GM21526 (cell line): ENCODE data around the gene RAB33A.

Source experiments
- ATAC-seq: cut with Tn5 transposase; IDR thresholded peaks from one replicate; pipeline ENCODE4 v1.9.1; 2021; ENCODE audit warnings: moderate library complexity; ENCODE audit not compliant: unreplicated experiment, low FRiP score

The RAB33A gene

DNA sequence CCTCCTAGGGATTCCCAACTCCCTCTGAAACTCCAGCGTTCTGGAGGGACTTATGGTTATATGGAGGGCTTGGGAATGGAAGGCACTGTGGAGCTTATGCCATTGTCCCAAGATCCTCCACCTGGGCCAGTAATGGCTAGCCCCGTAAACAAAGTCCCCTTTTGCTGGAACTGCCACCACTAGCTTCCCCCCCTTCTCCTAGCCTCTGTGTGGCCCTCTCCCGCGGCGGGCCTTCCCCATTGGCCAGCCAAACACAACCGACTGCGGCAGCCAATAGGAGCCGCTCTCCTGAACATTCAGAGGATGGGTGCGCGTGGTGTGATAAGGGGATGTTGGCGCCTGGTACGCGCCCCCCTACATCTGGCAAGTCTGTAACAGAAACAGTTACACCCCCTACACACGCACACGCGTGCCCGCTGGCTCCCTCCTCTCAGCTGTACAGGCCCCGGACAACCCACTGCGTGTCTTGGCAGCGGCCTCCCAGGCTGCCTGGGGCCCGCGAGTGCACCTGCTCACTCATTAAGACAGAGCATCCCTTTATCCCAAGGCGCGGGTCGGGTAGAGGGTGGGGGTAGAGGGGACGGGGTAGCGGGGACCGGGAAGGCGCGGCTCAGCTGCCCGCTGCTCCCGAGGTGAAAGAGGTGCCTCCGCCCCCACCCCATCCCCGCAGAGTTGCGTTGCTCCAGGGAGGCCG is 863 bp upstream of the RAB33A start:
- peak; percentile 77 for ATAC-seq

DNA sequence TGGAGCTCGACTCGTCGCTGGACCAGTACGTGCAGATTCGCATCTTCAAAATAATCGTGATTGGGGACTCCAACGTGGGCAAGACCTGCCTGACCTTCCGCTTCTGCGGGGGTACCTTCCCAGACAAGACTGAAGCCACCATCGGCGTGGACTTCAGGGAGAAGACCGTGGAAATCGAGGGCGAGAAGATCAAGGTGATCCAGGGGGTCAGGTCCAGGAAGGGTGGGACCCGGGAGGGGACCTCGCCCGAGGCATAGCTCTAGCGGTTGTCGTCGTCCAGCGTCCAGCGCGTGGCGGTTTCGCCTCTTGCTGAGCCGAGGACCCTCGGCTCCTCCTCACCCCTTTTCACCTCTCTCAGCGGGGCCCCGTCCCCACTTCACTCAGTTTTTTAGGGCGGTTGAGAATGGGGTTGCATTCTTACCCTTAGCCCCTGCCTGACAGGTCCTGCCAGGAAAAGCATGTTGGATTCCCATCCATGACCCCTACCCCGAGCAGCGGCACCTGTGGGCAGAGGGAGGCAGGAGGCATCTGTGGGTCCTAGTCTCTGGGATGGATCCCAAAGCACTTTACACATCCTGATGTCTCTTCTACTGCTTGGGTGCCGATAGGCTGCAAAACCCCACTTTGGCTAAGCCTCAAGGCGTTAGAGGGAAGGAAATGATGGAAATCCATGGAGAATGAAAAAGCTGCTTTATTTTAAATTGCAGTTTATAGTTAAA is 524 bp downstream of the RAB33A start:
- ATAC-seq: no peak

DNA sequence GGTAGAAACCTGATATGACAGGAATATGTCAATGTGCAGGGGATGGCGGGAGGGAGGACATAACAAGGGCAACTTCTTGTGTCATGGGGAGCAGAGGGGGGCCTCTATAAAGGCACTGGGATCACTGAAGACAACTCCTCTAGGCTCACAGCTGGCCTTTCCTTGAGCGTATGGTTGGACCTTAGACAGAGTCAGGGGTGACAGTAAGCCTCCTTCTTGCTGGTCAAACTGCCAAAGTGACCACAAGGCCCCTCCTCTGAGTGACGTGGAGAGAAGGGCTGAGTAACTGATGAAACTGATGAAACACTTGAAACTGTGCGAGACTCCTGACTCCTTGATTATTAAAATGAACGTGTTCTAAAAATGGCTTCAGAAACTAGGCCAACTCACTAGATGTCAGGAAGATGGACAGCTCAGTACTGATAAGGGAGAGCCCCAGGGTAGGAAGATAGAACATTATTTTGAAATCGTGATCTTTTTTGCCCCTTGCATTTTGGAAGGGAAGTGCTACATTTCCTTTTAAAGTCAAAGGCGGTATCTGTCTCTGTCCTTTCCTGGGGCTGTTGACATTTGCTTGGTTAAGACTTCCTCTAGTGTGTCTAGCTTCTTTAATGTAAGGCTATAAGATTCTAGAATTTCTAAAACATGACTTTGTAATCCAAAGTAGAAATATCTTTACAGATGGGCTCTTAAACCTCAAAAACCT is 1.6 kb downstream of the RAB33A start:
- peak; percentile 29 for ATAC-seq

DNA sequence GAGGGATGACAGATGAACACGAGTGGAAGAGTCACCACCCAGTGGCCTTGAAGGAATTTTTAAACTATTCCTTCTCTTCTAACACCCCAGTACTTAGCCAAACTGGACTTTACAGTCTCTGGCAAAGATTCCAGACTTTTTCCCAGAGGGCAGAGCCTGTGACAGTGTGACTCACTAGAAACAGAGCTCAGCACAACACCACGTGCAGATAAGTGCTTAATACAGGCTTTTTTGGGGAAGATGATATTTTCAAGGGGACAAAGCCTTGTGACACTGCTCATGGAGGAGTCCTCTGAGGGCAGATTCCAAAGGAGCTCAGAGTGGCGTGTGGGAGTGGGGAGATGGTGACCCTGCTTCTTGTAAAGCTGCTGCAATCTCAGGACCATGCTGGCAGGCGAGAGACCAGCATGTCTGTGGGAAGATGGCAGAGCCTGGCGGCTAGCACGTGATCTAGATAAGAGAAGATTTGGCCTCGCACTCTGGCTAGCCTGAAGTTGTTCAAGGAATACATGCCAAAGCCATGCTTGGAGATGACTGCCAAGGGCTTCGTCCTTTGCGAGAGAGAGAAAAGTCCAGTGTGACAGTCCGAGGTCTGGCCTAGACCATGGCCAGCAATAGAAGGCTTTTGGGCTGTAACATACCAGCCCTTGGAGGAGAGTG is 2.4 kb downstream of the RAB33A start:
- no peak for ATAC-seq

DNA sequence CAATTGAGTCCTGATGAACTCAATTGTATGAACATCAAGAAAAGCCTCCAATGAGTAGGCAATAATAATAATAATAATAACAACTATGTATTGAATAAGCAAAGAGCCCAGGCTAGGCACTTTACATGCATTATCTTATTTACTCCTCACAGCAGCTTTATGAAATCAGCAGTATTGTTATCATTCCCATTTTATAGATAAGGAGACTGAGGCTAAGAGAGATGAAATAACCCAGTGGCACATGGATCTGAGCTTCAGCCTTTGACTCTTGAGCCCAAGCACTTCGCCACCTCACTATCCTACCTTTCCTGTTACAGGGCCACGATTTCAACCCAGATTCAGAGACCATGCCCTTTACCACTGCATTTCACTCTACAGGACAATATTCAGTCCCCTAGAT is 3.2 kb downstream of the RAB33A start:
- ATAC-seq: no peak

DNA sequence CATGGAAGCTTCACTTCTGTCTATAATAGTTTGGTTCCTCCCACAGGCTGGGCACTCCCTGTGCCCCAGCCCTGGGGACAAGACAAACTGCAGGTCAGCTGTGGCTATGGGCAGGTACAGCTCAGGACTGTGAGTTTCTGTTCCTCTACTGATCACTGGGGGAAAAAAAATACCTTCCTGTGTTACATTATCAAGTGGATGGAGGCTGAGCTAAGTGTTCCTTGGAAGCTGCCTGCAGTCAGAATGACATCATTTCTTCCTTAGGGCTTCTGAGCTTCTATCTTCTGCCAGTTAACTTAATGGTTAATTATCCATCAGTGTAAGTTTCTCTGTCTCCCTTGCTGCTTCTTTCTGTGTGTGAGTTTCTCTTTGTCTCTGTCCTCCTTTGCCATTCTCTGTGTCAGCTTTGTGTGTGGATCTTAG is 4.6 kb downstream of the RAB33A start:
- peak; percentile 67 for ATAC-seq

DNA sequence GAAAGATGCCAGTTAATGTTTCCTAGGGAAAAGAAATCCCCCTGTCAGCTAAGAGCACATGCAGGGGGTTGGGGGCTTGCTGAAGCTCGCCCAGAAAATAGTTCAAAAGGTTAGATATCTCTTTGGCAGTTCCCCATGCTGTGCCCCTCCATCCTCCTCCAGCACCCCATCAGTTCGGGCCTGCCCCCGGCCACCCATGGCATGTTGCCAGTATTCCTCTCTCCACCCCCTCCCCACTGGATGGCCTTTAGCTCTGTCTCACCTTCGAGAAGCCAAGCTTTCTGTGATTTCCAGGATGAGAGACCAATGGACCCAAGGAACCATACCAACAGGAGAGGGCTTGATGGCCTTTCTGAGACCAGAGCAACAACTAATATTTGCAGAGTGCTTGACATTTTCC is 5.2 kb downstream of the RAB33A start:
- no peak for ATAC-seq

DNA sequence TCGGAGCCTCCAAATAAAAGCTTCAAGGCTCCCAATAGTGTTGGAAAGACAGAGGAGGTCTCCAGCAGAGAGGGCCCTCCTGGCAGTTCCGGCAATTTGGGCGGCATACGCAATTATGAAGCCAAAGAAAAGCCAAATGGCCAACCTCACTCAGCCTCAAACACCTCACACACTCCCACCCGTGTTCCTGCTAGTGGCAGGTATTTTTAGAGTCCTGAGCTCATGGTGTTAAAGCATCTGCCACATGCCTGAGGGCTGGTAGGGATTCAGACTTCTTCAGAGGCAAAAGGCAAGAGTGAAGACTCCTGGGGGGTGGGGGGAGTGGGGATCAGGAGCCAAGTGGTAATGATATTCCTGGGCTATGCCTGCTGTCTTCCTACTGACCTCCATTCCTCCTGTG is 7.4 kb downstream of the RAB33A start:
- no peak for ATAC-seq

DNA sequence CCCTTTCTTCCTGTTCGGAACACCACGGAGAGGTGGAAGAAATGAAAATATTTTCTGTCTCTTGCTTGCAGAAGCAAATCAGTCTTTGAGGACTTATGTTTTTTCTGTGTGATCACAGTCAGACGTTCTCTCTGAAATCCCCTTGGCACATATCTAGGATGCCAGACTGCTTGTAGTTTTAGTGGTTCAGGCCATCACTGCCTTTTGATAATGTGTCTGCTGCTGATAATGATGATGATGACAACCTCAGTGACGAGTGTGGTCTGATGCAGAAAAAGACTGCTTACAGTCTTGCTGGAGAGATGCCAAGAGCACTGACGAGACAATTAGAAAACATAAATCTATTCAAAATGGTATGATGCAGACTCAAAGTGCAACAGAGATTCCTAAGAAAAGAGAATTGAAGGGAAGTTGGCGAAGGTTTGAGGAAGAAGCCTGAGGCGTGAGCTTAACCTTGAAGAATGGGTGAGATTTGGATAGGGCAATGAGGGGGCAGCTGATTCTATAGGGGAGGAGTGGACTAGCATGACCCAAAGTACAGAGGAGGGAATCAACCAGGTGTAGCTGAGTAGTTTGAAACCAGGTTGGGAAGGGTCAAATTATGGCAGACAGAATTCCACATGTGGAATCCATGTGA is 7.9 kb downstream of the RAB33A start:
- ATAC-seq: no peak

DNA sequence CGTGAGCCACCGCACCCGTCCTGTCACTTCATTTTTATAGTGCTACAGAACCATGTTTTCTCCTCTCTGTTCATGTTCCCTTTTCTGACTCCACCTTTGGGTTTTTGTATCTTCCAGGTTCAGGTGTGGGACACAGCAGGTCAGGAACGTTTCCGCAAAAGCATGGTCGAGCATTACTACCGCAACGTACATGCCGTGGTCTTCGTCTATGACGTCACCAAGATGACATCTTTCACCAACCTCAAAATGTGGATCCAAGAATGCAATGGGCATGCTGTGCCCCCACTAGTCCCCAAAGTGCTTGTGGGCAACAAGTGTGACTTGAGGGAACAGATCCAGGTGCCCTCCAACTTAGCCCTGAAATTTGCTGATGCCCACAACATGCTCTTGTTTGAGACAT is 12.4 kb downstream of the RAB33A start:
- ATAC-seq: no peak

DNA sequence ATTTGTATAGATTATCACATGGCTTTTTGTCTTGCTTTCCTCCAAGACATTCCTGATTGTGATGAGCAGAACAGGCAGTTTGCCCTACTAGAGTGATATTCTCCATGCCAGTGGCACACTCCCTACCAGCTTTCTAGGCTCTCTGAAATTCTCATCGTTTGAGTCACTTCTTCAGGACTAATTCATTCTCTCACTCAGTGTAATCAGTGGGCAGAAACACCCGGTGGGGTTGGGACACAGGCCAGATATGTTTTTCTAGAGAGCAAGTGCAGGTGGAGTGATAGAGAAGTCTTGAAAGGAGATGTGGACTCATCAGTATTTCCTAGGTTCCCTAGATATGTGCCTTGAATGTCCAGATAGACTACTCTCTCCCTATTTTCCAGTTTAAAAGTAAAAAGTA is 13.1 kb downstream of the RAB33A start:
- ATAC-seq: no peak

DNA sequence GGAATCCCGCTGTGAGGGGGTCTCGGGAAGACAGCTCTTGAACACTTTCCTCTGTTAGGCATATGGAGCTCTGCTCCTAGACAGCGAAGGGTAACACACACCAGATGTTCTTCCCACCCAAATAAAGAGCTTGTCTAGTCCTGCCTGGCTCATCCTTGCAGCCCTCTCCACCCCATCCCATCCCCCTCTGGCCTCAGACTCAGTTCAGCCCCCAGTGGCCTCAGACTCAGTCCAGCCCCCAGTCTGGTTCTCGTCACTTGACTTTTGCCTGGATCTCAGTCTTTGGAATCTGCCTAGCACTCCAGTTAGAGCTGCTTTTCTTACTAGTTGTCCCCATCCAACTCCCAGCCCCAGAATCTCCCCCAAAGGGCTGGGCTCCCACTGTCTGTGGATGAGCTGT is 14.9 kb downstream of the RAB33A start:
- no peak for ATAC-seq

DNA sequence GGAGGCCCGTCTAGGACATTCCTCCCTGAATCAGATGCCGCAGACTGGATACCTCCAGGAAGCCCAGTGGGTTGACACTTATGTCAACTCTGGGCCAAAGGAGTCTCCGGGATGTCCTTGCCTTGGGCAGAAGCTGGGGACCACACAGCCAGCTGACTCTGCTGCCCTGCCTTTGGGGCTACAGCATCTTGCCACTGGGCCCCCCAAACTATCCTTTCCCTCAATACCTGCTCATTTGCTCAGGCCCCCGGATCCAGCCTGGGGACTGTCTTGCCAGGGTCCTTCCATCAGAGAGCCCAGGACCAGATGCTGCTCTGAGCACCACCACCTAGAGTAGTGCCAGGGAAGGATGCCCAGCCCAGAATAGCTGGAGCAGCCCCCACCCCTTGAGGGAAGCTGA is 19.0 kb downstream of the RAB33A start:
- no peak for ATAC-seq

DNA sequence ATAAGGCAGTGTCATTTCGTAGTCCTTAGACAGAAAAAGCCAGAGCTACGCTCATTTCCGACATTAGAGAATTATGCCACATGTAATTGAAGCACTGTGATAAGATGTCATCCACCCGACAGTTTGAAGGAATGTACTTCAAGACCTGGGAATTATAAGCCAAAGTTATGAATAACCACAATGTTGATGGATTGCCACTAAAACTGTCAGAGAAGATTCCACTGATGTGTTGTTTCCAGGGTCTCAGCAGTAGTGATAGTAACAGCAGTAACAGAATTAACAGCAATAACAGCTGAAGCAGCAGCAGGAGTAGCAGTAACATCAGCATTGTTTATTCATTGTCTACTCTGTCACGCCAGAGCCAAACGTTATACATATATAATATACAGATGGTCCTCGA is 24.7 kb downstream of the RAB33A start:
- no peak for ATAC-seq

DNA sequence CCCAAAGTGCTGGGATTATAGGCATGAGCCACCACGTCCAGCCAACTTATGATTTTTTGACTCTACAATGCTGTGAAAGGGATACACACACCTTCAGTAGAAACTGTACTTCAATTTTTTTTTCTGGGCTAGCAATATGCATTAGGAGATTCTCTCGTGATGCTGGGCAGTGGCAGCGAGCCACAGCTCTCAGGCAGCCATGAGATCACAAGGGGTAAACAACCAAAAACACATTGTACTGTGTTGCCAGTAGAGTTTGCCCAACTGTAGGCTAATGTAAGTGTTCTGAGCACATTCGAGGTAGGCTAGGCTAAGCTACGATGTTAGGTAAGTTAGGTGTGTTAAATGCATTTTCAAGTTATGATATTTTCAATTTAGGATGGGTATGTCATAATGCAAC is 25.7 kb downstream of the RAB33A start:
- no peak for ATAC-seq

DNA sequence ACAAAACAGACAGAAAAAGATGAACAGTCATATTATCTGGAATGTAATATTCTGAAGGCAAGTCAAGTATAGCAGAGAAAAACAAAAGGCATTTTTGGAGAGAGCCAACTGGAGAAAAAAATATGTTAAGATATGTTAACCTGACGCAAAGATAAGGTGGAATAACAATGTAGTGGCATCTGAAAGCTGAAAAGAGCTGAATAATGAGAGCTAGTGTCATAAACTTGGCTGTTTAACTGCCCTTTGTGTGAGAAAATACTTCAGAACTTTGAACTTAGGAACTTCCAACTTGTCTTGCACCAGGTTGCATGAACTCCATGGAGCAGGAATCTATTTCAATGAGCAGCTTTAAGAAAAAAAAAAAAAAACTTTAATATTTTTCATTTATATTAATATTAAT is 32.9 kb downstream of the RAB33A start:
- no peak for ATAC-seq

DNA sequence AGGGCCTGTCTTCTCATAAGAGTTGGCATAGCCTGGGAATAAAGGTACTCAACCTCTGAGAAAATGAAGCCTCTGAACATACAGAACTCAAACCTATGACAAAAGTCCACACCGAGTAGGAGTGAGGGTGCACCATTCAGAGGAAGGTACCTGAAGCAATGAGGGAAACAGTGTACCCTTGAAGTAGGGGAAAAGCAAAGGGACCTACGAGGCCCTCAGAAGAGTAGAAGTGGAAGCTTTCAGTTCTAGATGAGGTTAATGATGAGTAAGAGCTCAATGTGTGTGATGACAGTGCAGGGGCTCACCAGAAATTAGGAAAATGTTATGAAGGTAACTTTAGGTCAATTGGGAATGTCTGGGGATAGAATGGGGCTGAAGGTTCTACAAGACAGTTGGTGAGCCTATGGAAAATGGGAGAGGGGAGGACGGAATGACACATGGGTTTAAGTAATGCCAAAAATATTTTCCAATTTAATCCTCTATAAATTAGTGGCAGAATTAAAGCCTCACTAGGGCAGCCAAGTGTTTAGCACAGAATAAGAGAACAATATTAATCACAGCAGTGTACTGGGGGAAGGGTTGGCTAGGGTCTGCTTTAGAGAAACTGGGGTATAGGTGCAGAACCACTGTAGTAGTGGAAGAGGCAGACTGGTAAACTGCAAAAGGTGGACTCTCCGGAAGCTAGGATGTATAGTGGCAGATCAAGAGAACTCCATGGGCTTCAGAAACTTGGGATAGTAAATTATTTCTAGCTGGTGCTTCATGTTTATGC is 39.8 kb downstream of the RAB33A start:
- ATAC-seq: no peak

DNA sequence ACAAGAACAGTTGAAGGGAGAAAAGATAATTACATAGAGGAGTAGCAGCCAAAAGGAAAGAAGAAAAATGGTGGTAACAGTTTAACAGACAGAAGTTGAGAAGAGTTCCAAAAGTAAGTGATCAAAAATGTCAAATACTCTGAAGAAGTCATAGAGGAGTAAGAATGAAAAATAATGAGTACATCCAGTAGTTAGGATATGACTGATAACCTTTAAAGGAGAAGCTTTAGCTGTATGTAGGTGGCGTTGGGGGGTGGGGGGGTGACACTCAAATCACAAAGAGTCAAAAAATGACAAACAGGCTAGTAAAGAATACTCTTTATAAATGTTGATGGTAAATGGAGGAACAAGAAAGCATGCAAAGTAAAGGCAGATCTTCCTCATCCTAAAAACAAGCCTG is 40.6 kb downstream of the RAB33A start:
- no peak for ATAC-seq

DNA sequence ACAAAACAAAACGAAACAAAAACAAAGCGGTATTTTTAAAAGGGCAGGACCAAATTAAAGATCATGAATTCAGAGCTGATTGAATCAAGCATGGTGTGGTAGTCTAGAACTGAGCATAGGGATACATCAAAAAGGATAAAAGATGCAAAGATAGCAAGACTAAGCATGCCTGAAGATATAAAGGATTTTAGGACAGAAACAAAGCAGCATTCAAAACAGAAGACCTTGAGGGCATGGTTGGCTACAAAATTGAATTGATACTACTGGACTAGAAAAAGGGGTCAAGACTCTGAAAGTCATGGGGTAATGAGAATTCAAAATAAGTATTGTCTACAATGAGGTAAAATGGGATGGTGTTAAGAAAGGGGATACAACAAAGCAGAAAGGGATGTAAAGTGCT is 41.6 kb downstream of the RAB33A start:
- no peak for ATAC-seq

DNA sequence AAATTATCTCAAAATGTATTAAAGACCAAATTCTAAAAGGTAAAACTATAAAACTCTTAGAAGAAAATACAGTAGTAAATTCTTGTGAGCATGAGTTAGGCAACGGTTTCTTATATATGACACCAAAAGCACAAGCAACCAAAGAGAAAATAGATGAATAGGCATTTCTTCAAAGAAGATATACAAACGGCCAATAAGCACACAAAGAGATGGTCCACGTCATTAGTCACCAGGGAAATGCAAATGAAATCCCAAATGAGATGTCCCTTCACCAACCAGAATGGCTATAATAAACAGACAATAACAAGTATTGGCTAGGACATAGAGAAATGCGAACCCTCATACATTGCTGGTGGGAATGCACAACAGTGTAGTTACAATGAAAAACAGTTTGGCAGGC is 44.6 kb downstream of the RAB33A start:
- ATAC-seq: no peak
